ENCODE results near the gene CCT5.

DNA sequence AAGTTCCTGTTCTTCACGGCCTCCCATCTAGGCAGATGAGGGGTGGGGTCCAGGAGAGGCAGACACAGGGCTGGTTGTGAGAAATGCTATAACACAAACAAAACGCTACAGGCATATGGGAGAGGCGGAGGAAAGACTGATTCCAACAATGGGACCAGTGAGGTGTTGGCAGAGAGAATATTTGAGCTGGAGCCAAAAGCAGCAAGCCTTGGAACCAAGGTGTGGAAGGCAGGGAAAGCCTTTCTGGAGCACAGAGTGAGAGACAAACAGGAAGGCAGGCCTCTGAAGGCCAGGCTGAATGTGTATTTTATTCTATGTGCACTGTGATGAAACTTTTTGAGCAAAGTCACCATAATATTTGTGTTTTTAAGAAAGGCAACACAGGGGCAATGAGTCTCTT is 3.3 kb upstream of the CCT5 start:
- TF ChIP-seq, protein P1, sequence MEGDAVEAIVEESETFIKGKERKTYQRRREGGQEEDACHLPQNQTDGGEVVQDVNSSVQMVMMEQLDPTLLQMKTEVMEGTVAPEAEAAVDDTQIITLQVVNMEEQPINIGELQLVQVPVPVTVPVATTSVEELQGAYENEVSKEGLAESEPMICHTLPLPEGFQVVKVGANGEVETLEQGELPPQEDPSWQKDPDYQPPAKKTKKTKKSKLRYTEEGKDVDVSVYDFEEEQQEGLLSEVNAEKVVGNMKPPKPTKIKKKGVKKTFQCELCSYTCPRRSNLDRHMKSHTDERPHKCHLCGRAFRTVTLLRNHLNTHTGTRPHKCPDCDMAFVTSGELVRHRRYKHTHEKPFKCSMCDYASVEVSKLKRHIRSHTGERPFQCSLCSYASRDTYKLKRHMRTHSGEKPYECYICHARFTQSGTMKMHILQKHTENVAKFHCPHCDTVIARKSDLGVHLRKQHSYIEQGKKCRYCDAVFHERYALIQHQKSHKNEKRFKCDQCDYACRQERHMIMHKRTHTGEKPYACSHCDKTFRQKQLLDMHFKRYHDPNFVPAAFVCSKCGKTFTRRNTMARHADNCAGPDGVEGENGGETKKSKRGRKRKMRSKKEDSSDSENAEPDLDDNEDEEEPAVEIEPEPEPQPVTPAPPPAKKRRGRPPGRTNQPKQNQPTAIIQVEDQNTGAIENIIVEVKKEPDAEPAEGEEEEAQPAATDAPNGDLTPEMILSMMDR (IDR thresholded peaks at IDR 0.05) = no peak
- no peak for TF ChIP-seq POLR2A (IDR thresholded peaks at IDR 0.05)

Data from adrenal gland (tissue), 5 donors.